HG03139 (cell line): ENCODE measurements around the gene NBPF12.
A peak's percentile ranks its signal among the peaks of the same experiment; 100 is the strongest.
"Not testable (repeated sequence)": the region's sequence is repeated elsewhere in the genome, so short reads cannot be mapped to it uniquely, and the experiment has no call there.

Experiments
- ATAC-seq: cut with Tn5 transposase; IDR thresholded peaks from one replicate; pipeline ENCODE4 v1.9.1; 2021; ENCODE audit not compliant: unreplicated experiment

Gene NBPF12, protein sequence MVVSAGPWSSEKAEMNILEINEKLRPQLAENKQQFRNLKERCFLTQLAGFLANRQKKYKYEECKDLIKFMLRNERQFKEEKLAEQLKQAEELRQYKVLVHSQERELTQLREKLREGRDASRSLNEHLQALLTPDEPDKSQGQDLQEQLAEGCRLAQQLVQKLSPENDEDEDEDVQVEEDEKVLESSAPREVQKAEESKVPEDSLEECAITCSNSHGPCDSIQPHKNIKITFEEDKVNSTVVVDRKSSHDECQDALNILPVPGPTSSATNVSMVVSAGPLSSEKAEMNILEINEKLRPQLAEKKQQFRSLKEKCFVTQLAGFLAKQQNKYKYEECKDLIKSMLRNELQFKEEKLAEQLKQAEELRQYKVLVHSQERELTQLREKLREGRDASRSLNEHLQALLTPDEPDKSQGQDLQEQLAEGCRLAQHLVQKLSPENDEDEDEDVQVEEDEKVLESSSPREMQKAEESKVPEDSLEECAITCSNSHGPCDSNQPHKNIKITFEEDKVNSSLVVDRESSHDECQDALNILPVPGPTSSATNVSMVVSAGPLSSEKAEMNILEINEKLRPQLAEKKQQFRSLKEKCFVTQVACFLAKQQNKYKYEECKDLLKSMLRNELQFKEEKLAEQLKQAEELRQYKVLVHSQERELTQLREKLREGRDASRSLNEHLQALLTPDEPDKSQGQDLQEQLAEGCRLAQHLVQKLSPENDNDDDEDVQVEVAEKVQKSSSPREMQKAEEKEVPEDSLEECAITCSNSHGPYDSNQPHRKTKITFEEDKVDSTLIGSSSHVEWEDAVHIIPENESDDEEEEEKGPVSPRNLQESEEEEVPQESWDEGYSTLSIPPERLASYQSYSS (N-terminal part only)

DNA sequence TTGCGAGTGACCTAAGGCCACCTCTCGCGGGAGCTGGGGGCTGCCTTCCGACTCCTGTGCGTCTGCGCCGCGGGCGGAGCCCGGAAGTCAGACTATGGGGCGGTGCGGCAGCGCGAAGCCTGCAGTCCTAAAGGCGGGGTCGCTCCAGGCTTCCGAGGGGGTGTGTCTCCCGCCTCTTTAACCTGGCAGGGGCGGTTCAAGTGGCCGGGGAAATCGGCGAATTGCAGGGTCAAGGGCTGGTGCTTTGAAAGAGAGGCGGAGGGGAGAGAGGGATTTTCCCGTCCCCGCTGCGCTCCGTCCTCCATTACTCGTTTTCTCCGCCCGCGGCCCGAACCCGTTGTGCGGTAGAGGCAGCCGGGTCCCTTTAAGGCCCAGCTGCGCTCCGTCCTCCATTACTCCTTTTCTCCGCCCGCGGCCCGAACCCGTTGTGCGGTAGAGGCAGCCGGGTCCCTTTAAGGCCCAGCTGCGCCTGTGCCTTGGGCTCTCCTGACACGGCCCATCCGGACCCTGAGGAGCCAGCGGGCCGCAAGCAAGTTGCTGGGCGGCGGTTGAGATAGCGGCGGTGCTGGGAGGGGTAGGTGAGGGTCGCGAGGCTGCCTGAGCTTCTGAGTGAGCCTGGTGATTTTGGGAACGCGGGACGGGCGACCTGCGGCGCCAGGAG is at the start of gene NBPF12:
Gene NBPF12, plus strand, starts transcription at position 83 of the 661 bp plus-strand sequence. CDS start 21,820 bp downstream, outside the sequence.
- peak; percentile 75 for ATAC-seq

DNA sequence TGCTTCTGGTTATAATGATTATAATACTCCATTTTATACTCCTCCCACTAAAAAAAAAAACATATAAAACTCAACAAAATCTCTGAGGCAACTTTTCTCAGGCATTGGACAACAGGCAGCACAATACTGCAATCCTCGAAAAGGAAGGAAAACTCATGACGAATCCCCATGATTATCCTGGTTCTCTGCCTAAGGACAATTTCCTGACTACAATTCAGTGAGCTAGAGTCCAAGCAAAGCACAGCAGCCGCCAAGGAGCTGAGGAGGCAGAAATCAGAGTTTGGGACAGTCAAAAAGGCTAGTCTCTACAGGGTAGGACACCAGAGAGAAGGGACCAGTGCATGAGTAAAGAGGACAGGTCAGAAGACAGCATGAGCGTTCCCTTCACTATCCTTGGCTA is 46.8 kb upstream of the NBPF12 start:
- ATAC-seq, result not testable (repeated sequence)

DNA sequence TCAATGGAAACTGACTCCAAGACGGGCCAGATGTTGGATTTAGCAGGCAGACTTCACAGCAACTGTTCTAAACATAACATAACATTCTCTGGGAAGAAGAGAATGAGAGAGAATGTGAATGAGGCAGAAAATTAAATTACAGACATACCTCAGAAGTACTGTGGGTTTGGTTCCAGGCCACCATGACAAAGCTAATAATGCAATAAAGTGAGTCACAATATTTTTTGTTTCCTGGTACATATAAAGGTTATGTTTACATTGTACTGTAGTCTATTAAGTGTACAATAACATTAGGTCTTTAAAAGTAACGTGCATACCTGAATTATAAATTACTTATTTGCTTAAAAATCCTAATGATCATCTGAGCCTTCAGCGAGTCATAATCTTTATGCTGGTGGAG is 45.8 kb upstream of the NBPF12 start:
- not testable (repeated sequence) for ATAC-seq

DNA sequence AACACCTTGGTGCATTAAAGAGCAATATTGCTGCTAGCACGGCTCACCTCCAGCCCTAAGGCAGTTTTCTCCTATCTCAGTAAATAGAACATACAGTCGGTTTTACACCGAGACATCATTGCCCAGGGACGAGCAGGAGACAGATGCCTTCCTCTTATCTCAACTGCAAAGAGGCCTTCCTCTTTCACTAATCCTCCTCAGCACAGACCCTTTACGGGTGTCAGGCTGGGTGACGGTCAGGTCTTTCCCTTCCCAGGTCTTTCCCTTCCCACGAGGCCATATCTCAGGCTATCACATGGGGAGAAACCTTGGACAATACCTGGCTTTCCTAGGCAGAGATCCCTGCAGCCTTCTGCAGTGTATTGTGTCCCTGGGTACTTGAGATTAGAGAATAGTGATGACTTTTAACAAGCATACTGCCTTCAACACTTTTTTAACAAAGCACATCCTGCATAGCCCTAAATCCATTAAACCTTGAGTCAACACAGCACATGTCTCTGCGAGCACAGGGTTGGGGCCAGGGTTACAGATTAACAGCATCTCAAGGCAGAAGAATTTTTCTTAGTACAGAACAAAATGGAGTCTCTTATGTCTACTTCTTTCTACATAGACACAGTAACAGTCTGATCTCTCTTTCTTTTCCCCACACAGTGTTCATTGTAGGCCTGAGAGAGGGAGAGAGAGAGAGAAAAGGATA is 30.4 kb upstream of the NBPF12 start:
- ATAC-seq, result not testable (repeated sequence)

DNA sequence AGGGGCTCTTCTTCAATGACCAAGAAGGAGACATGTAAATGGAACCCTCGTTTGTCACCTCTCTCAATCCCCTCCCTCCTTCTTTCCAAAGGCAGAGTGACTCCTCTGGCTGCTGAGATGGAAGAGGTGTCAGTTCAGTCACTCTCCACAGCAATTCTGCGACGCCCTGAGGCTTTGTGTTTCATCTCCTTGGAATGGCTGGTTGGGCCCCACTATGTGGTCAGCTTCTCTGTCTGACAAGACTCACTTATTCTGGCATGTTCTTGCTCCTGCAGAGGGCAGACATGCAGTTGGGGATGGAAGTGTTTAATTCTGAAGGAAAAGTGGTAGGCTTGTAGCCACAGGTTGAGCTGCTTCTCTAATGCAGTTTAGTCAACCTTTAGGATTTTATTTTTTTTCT is 25.1 kb upstream of the NBPF12 start:
- not testable (repeated sequence) for ATAC-seq

DNA sequence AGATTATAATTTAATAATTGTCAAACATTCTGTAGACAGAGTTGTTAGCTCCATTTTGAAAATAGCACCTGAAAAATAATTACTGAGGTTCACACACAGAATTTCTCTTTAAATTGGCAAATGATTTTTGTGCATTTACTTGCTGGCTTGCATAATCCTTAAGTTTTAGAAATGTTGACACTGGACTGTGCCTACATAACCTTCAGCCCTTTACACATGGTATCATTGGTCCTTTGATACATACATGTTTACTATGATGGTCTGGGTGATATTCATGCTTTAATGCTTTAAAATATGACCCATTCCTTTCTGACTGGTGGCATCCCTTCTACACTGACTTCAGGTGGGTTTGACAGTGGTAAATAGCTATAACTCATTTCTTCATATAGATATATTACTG is 17.3 kb upstream of the NBPF12 start:
- ATAC-seq, result not testable (repeated sequence)

DNA sequence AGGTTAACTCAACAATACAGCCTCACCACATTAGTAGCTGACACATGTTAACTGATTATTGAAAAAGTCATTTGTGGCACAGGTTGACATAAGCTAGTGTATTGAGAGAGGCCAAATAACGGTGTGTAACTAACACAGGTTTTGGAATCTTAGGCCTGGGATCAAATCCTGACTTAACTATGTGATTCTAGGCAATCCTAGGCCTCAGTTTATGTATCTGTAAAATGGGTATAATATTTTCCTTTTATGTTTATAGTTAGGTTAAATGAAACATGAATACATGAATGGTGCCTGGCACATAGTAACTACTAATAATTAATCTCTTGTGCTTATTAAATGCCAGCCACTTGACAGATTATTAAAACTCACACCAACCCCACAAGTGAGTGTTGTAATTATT is 15.5 kb upstream of the NBPF12 start:
- not testable (repeated sequence) for ATAC-seq

DNA sequence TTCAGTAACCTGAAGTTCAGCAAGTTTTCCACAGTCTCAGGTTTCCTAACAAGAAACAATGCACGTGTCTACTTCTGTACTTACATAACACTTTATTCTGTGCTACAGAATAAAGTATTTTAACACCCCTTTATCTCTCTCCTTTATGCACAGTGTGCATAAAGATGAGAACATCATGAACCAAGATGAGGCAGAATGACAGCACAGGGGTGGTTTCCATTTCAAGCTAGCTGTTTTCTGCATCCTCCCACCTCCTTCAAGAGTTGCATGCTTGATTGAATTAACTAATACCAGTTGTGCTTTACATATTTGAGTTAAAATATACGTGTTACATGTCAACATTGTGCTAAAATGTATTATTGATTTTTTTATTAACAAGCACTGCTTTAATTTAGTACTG is 14.0 kb upstream of the NBPF12 start:
- ATAC-seq, result not testable (repeated sequence)

DNA sequence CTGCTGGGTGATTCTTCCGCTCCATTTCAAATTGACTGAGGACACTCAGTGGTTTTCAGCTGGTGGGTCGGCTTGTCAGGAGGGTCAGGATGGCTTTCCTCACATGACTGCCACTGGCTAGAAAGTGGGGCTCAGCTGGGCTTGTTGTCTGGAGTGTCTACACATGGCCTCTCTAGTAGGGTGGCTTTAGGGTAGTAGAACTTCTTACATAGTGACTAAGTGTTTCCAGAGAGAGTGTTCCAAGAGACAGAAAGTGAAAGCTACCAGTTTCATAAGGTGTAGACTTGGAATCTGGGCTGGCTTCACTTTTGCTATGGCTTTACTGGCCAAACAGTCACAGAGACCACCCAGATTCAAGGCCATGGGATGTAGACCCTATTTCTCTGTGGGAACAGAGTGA is 11.7 kb upstream of the NBPF12 start:
- ATAC-seq, result not testable (repeated sequence)

DNA sequence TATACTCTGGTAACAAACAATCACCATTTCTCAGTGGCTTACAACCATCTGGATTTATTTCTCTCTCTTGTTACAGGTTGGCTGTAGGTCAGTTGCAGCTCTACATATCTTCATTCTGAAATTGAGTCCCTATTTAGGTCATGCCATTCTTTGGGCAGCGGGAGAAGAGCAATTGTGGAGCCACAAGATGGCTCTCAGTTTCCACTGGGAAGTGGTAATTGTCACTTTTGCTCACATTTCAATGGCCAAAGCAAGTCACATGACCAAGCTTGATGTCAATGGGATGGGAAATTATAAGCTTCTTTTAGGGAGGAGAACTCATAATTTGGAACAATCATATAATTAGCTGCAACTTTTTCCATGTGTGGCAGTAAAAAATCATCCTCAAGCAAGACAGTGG is 7.9 kb upstream of the NBPF12 start:
- ATAC-seq, result not testable (repeated sequence)

DNA sequence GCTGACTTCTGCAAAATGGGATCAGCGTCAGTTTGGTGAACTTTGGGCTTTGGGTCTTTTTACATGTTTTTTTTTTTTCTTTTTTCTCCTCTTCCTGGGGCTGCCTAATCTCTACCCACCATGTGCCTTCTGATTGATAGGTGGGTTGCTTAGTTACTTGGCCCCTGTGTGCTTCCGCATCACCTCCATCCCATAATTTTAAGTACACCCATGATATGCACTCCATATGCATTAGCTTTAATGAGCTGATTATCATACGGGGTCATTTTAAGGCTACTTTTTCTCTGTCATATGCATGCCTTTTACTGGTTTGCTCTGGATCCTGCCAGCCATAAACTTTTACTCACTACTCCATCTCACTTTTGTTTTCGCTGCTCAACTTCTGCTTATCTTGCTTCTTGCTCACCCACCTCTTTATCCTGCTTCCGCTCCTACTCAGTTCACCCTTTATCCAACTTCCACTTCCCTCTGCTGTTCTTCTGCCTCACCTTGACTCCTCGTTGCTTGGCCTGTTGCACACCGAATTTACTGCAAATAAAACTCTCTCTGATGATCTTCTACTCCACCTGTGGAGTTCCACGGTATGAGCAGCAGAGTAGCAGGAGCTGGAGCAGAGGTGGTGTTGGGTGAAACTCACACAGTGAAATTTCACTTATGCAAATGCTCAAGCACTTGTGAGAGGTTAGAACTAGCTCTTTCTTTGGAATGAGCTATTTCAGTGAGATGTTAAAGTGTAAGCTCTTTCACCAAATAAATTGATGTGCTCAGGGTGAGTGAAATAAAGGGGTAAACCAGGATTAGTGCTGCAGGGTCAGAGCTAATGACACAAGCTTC is 3.5 kb upstream of the NBPF12 start:
- ATAC-seq, result not testable (repeated sequence)

DNA sequence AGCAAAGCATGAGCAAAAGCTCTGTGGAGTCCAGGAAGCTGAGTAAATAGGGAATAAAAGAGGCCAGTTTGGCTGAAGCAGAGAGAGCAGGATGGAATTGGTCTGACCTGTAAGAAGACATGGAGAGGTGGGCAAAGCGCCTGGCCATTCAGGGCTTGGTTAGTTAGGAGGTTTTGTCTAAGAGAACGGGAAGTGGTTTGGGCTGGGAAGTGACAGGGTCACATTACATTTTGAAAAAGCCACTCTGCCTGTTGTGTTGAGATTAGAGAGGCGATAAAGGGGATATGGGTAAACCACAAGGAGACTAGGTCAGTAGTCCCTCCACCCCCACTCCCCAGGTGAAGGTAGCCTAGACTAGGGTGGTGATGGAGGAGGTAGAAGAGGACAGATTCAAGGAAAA is 662 bp upstream of the NBPF12 start:
- ATAC-seq, result not testable (repeated sequence)

DNA sequence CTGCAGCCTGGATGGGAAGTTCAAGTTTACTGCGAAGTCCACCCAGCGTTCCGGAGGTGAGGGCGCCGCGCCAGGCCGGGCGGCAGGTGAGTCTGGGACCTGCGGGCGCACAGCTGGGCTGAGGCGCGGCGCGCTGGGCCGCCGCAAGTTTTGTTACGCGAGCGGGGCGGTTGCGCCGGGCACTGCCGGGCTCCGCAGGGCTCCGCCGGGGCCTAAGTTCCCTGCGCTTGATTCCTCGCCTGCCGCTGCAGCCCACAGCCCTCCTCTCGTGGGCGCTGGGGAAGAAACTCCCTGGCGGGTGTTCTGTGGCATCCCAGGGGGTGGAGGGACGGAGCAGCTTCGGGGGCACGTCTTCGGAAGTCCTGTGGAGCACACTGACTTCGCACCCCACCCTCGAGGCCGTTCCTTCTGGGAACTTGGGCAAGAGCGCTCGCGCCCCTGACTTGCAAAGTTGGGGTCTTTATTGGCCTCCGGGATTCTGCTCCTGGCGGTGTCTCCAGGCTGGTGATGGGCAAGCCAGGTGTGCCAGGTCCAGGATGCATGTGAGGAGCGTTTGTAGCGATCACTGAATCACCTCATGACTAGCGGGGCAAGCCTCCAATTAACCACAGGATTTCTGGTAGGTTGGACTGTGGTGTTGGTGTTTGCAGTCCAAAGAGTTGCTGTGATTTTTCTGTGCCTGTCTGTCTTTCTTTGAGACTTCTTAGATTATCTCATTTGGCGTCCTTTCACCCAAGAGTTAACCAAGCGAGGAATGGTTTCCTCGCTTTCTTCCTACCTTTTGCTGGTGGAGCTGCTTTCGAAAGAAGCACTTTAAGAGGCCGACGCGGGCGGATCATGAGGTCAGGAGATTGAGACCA is 1.0 kb downstream of the NBPF12 start:
- ATAC-seq, result peak; percentile 5

DNA sequence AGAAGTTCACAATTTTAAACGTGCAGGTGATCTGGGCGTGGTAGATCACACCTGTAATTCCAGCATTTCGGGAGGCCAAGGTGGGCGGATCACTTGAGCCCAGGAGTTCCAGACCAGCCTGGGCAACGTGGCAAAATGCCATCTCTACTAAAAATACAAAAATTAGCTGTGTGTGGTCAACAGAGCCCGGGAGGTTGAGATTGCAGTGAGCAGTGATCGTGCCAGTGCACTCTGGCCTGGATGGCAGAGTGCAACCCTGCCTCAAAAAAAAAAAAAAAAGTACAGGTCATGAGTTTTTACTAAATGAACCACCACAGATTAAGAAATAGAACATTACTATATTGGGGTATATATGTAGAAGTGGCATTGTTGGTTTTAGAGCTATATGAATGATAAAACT is 2.2 kb downstream of the NBPF12 start:
- ATAC-seq, result not testable (repeated sequence)

DNA sequence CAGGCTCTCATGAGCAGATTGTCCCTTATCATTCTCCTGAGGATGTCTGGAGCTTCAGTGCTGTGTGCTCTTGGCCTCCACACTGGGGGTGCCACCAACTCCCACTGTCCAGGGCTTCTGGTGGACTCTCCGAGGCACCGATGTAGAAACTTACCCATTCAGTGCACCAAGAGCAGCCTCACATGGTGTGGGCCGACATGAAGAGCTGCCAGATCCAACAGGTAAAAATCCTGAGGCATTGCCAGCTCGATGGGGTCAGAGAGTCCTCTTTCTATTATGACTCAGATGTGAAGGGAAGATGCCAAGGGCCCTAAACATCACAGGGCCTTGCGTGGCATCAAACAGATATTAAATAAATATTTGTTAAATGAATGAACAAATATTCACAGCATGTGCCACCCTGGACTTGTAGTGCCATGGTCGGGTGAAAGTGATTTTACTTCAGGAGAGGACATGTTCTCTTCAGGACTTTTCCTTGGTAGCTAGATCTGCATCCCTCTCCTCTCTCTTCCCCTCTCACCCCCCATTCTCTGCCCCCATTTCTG is 5.3 kb downstream of the NBPF12 start:
- not testable (repeated sequence) for ATAC-seq

DNA sequence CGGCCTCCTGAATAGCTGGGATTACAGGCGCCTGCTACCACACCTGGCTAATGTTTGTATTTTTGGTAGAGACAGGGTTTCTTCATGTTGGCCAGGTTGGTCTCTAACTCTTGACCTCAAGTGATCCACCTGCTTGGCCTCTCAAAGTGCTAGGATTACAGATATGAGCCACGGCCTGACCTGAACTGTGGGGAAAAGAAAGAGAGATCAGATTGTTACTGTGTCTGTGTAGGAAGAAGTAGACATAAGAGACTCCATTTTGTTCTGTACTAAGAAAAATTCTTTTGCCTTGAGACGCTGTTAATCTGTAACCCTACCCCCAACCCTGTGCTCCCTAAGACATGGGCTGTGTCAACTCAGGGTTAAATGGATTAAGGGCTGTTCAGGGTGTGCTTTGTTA is 10.0 kb downstream of the NBPF12 start:
- not testable (repeated sequence) for ATAC-seq

DNA sequence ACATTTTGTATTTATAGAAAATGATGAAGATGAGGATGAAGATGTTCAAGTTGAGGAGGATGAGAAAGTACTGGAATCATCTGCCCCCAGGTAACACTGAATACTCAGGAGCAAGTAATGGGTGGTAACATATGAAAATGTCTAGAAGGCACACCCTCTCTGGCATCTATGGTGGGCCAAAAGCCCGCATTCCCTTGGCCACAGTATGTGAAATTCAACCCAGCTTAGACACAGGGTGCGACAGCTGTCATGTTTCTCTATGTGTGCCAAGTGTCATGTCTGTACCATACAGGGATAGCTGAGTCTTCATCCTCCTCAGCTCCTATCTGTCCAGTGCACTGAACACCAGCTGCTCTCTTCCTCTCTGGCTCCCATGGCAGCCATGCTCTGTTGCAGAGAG is 26.2 kb downstream of the NBPF12 start:
- ATAC-seq, result not testable (repeated sequence)

DNA sequence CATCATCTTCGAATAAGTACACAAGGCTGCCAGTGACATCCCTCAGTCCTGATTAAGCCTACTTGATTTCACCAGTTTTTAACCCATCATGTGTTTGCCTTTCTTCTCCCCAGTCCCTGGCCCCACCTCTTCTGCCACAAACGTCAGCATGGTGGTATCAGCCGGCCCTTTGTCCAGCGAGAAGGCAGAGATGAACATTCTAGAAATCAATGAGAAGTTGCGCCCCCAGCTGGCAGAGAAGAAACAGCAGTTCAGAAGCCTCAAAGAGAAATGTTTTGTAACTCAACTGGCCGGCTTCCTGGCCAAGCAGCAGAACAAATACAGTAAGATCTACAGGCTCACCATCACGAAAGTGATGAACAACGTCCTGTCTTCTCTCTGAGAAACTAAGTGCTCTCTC is 28.2 kb downstream of the NBPF12 start:
- ATAC-seq, result not testable (repeated sequence)

DNA sequence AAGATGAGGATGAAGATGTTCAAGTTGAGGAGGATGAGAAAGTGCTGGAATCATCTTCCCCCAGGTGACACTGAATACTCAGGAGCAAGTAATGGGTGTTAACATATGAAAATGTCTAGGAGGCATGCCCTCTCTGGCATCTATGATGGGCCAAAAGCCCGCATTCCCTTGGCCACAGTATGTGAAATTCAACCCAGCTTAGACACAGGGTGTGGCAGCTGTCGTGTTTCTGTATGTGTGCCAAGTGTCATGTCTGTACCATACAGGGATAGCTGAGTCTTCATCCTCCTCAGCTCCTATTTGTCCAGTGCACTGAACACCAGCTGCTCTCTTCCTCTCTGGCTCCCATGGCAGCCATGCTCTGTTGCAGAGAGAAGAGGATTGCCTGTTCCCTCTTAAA is 32.5 kb downstream of the NBPF12 start:
- ATAC-seq, result not testable (repeated sequence)
